HG02759 (cell line): ENCODE data around the gene LLGL2.

ENCODE experiments used
- ATAC-seq: cut with Tn5 transposase; IDR thresholded peaks from one replicate; pipeline ENCODE4 v1.9.1; 2021; ENCODE audit warnings: mild to moderate bottlenecking, moderate library complexity; ENCODE audit not compliant: unreplicated experiment

The LLGL2 gene

DNA sequence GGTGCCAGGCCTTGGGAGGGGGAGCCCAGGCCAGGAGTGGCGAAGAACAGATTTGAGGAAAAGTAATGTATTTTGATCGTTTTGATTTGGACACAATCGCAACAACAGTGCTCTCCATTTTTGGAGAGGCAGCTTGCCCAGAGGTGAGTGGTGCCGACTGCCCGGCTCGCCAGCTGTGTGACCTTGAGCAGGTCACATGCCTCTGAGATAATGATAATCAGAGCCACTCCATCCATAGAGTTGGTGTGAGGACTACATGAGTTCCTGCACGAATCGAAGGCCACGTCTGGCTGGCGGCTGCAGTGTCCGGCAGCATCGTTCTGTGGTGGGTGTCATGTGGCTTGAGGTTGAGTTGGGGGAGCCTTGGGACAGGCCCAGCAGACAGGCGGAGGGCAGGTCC lies 20.7 kb downstream of the LLGL2 start:
- ATAC-seq = no peak

DNA sequence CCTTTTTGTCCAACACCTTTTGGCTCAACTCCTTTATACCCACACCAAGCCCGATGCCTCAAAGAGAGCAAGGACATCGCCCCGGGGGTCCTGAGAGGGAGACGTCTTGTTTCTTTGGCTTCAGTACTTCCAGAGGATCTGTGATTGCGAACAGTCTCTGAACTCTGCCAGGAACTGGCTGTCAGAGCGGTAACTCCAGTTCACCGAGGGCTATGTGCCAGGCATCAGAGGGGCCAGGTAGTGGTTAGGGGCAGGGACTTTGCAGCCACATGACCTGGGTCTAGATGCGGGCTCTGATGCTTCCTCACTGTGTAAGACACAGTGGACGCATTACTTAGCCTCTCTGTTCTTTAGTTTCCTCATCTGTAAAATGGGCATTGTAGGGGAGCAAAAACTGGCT lies 21.6 kb downstream of the LLGL2 start:
- ATAC-seq = no peak

DNA sequence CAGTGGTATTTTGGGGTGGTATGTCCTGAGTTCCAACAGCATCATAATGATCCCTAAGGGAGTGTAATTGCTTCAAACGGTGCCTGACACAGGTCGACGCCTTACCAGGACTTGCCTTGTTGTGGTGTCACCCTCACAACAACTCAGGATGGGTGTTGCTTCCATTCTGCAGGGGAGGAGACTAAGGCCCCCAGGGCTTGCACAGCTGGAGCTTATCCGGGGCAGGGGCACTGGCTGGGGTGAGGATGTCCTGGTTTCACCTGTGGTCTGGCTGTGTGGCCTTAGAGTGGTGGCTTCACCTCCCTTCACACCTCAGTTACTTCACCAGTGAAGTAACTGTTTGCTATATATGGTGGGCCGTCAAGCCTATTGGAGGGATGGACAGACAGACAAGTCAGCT lies 23.3 kb downstream of the LLGL2 start:
- ATAC-seq = no peak

DNA sequence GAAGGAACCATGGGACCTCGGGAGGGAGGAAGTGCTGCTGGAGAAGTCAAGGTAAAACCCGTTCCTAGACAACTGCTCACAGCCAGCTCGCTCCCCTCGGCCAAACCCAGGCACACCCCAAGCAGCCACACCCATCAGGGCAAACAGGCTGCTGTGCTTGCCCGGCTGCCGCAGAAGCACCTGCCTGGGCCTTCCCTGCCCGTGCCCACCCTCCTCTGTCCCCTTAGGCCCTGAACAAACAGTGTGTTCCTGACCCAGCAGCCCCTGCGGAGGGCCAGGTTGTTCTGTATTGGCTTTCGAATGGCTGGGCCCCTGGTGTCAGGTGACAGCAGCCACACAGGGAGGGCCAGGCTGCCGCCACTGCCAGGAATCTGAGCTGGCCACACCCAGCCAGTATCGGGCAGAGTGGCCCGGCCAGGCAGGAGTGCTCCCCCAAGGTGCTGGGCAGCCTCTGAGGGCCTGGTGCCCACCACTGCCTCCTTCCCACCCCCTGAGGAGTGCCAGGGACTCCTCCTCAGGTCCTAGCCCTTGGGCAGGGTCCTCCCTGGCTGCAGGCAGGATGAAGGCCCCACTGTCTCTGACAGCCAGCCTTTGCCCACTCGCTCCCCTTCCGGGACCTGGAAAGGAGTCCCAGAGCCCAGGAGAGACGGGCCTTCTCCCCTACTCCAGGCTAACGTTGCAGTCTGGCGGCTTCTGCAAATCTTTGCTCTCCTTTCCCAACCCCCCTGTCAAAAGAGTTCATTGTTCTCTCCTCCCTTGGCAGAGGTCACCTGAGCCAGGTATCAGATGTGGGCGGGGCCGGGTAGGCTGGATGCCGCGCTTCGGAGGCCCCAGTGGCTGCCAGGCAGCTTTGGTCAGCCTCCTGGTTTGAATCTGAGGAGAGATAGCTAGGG lies 24.0 kb downstream of the LLGL2 start:
- ATAC-seq = no peak

DNA sequence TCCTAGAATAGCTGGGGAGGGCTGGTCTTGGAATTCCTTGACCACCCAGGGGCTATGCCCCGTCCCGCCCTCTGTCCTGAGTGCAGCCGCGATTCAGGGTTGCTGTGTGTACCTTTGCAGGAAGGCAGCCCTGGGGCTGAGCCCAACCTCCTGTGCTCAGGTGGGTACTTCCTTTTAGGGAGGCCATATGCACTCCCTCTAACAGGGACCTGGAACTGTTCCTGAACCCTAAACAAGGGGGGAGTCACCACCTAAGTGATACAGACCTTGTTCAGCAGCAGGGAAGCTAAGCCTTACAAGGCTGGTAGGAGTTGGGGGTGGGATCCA lies 24.6 kb downstream of the LLGL2 start:
- ATAC-seq = no peak

DNA sequence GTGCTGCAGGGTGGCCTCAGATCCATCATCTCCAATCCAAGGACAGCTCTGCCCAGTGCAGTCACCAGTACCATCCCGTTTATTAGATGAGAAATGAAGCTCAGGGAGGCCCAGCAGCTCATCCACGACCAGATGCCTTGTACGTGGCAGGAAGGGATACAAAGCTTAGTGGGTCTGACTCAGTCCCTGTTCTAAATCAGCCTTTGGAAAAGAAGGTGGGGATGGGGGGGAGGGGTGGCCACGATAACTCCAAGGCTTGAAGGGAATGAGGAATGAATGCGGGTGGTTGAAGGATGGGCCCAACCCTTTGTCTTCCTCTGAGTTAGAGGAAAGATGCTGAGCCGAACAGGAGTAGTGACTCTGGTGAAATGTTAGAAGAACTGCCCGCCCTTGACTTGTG lies 25.8 kb downstream of the LLGL2 start:
- ATAC-seq = no peak

DNA sequence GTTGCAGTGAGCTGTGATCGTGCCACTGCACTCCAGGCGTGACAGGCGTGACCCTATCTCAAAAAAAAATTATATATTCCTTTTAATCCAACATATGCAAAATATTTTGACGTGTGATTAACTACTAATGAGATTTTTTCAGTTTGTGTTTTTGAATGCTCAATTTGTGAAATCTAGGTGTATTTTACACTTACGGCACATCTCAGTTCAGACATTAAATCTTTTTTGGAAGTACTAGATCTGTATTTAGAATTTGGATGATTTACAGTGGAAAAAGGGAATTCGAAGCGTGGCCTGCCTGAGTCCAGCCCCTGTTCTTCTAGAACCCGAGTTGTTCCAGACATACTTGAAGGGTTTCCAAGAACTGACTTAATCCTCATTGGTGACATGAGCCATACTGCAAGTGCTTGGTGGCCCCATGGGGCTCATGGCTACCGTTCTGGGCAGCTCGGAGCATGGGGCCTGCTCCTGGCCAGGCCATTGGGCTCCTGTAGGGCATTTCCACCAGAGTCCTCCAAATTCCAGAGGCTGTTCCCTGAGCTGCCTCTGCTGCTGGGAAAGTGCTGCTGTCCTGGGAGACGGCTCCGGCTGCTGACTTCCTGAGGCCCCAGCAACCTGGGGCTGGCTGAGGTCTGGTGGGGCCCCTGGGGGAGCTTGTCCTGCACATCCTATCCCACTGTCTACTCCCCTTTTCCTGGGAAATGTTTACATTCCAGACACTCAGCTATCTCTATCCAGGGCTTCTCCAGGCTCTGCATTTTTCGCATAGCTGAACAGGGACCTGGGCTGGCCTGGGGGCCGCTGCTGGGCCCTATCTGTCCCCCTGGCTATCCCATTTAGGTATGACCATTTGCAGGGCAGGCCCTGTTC lies 27.2 kb downstream of the LLGL2 start:
- ATAC-seq = no peak

DNA sequence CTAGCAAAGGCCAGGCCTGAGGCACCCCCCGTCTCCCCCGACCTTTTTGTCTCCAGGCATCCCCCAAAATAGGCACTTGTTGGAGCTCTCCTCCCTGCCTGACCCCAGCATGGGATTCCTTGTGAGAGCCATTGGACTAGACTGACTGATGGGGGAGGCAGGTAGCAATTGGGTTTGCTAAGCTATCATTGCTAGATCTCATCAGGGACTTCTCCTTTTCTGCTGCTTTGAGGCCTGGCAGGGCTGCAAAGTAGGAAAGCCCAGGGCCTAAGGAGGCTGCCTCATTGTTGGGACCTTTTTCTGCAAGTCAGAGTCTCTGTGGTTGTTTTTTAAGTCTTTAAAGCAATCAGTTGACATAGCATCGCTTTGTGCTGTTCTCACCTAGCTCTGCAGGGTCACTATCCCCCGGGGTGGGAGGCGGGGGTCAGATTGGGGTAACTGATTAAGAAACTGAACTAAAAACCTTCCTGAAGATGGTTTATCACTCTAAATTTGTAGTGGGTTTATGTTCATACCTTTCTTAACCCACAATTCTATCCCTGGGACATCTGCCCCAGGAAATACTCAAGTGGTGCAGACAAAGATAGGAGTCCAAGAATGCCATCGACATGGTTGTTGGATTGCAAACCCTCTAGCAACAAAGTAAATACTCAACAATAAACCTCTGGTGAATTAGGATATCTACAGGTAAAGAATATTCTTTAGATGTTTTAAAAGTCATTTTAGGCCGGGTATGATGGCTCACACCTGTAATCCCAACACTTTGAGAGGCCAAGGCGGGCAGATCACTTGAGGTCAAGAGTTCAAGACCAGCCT lies 28.0 kb downstream of the LLGL2 start:
- no peak for ATAC-seq

DNA sequence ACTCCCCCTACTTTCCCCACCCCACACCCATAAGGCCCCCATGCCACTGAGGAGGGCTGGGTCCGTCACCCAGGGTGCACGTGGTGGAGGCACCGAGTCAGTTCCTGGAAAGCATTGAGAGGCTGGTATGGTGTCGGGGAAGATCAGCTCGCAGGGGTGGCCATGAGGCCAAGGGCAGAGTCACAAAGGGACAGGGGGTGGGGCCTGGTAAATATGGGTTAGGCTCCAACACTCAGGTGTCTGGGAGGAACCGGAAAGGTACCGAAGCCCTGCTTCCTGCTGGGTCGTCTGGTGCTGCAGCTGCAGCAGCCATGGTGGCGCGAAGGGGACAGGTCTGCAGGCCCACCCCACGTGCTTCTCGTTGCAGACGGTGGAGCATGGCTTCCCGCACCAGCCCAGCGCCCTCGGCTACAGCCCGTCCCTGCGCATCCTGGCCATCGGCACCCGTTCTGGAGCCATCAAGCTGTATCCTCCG lies 30.2 kb downstream of the LLGL2 start:
- ATAC-seq = no peak

DNA sequence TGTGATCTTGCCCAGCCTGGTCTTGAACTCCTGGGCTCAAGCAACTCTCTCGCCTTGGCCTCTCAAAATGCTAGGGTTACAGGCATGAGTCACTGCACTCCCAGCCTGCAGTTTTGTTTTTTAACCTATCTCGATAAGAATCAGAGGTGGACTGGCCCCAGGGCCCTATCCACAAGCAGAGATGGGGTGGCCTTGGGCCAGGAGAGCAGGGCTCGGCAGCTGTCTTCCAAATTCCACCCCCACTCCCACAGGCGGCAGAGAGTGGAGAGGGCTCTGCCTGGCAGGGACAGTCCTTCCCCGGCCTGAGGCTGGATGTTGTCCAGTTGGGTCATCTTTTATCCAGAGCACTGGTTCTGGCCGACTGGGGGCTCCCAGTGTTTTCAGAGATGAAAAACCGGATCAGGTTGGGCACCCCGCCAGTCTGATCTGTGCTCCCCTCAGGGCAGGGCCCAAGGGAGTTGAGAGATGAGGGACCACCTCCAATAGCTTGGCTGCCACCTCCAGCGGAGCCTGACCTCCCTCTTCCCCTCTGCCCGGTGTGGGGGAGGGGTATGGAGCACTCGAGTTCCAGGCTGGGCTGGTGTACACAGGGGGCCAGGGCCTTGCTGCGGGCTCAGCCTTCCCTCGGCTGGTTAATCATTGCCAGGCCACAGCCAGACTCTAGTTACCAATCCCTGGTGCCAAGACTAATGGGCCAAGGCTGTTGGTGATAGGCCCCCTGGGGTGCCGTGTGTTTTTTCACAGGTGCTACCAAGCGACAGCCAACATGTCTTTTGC lies 31.8 kb downstream of the LLGL2 start:
- ATAC-seq = no peak

DNA sequence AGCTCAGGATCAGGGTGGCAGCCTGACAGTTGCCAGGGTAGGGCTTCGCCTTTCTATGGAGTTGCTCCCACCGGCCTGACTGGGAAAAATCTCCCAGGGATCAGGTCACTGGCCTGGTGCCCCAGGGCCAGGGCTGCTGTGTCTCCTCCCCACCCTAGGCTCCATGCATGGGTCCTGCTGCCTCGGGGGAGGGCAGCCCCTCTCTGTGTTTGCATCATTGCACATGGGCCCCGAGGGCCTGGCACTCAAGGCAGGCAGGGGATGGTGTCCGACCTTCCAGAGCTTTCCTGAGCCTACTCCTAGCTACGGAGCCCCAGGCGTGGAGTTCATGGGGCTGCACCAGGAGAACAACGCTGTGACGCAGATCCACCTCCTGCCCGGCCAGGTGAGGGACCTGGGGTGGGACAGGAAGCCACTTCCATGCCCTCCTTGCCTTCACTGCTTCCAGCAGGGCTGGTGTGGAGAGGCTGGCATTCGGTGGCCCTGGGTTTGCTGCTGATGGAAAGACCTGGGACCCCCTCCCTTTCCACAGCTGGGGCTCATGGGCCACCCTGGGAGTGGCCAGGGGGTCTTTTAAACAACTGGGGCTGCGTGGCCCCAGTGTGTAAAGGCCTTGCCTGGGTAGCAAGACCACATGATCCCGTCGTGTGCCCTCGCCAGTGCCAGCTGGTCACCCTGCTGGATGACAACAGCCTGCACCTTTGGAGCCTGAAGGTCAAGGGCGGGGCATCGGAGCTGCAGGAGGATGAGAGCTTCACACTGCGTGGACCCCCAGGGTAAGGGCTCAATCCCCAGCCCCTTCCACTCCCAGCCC lies 32.6 kb downstream of the LLGL2 start:
- no peak for ATAC-seq

DNA sequence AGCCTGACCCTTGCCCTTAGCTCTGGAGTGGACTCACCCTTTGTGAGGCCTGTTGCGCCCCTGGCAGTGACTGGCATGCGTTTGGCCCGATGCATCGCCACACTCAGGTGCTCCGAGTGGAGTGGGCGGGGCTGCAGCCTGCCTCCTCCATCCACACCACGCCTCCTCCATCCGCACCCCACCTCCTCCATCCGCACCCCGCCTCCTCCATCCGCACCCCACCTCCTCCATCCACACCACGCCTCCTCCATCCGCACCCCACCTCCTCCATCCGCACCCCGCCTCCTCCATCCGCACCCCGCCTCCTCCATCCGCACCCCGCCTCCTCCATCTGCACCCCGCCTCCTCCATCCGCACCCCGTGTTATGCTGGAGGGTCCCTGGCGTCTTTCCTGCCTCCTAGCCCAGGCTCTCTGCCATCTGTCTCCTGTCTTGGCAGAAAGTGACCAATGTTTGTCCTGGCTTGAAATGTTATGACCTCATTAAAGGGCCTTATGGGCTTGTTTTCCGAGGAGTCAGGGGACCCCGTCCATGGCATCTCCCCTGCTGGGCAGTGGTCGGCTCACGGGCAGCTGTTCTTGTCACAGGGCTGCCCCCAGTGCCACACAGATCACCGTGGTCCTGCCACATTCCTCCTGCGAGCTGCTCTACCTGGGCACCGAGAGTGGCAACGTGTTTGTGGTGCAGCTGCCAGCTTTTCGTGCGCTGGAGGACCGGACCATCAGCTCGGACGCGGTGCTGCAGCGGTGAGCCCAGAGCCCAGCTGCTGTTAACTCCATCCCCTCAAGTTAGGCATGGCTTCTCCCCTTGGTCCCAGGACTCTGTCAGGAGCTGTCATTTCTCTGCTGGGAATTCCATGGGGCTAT lies 33.4 kb downstream of the LLGL2 start:
- no peak for ATAC-seq

DNA sequence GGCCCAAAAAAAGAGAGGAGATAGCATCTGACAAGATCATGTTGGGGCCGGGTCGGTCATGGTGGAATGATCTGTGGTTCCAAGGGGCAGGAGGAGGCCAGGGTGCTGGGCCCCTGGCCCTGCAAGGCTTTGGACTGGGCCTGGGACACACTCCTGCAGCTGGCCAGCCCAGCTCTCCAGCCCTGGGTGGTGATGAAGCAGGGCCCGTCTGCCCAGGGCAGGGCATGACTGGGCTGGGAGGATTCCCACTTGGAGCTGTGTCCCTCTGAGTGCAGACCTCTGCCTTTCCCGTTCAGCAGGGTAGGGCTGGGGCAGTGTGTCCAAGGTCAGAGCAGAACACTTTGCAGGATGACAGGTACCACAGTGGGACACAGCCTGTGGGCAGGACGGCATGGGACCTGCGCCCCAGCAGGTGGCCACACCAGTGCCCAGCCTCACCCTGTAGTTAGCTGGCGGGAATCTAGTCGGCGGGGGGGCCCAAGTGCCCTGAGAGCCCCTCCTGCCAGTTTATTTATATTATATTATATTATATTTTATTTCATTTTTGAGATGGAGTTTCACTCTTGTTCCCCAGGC lies 34.5 kb downstream of the LLGL2 start:
- no peak for ATAC-seq

DNA sequence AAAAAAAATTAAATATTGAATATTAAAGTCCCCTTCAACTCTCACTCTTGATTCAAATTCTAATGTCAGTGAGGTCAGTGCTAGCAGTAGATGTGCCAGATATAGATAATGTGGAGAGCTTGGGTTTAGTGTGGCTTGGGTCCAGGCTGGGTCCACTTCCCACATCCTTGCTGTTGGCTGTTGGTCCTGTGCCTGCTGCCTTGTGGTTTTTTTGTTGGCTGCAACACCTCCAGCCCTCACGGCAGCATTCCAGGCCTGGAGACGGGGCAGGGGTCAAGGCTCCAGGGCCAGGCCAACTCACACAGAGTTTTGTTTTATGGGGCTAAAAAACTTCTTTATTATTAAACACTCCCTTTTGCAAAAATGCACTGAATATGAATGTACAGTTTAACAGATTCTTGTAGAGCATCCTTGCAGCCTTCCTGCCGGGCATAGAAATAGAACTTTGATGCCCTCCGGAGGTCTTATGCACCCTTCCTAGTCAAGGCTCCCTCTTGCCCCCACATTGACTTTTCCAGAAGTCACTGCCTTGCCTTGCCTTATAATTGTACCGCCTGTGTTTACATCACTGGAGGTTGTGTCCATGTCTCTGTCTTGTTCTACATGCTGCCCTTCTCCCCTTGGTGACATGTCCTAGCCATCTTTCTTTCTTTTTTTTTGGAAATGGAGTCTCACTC lies 36.6 kb downstream of the LLGL2 start:
- ATAC-seq = no peak

DNA sequence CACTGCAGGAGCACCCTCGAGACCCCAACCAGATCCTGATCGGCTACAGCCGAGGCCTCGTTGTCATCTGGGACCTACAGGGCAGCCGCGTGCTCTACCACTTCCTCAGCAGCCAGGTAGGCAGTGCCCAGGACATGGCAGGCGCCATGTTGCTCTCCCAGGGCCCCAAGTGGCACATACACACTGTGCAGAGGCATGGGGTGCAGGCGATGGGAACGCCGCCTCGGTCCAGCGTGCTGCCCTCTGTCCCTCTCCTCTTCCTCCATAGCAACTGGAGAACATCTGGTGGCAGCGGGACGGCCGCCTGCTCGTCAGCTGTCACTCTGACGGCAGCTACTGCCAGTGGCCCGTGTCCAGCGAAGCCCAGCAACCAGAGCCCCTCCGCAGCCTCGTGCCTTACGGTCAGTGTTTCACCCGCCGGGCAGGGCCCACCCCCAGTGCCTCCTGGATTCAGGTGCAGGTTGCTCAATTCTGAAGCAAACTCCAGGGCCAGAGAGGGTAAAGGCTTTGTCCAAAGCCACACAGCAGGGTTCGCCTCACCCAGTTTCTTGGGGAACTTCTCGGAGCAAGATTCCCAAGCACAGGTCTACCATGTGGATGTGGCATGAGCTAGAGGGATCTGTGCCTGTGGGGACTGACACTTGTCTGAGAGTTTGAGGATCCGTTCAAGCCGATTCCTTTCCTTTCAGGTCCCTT lies 37.7 kb downstream of the LLGL2 start:
- ATAC-seq = no peak

DNA sequence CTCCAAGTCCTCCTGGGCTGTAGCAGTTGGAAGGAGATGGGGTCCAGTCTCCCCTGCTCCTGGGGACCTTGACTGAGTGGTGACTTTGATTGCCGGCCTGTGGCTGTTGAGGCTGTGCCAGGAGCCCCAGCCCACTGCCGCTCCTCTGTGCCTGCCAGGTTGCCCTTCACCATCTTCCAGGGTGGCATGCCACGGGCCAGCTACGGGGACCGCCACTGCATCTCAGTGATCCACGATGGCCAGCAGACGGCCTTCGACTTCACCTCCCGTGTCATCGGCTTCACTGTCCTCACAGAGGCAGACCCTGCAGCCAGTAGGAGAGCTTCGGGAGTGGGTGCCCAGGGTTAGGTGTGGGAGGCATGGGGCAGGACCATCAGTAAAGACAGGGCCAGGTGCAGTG lies 38.7 kb downstream of the LLGL2 start:
- no peak for ATAC-seq

DNA sequence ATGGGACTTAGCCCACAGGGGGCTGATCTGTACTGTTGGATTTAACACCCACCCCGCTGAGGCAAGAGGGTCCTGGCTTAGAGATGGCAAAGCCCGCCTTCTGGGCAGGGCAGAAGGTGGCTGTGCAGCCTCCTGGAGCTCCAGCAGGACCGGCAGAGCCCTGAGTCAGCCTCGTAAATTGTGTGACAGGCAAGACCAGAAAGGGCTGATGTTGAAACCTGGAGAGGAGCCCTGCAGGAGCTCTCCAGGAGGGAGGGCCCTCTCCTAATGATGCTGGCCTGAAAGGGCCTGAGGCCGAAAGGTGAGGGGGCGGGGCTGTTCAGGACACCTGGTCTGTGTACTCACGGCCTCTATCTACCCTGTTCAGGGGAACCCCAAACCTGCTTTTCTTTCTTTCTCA lies 39.6 kb downstream of the LLGL2 start:
- ATAC-seq = no peak
